ENCODE measurements around the gene OR8J1.
"Not testable (repeated sequence)": the region's sequence is repeated elsewhere in the genome, so short reads cannot be mapped to it uniquely, and the experiment has no call there.

Gene OR8J1, protein sequence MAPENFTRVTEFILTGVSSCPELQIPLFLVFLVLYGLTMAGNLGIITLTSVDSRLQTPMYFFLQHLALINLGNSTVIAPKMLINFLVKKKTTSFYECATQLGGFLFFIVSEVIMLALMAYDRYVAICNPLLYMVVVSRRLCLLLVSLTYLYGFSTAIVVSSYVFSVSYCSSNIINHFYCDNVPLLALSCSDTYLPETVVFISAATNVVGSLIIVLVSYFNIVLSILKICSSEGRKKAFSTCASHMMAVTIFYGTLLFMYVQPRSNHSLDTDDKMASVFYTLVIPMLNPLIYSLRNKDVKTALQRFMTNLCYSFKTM

DNA sequence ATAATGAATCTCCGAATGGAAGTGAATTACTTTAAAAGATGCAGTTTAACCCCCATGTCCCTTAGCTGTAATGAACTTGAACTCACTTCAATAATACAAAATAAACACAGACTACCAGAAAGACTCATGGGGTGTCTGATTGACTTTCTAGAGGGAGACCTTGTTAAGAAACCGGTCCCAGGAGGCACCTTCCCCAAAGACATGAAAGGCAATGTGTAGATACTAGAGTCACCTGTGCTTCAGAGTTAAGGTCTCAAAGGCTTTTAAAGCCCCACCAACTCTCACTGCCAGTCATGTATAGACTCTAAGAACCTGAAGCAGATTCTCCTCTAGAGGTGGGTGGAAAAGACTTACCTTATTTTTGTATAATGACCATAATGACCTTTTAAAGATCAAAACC is at the start of gene OR8J1:
TSS of gene OR8J1 (plus strand) at position 301 of the 400 bp plus-strand sequence. CDS start 5,956 bp downstream, outside the sequence.
- no peak for DNase-seq

DNA sequence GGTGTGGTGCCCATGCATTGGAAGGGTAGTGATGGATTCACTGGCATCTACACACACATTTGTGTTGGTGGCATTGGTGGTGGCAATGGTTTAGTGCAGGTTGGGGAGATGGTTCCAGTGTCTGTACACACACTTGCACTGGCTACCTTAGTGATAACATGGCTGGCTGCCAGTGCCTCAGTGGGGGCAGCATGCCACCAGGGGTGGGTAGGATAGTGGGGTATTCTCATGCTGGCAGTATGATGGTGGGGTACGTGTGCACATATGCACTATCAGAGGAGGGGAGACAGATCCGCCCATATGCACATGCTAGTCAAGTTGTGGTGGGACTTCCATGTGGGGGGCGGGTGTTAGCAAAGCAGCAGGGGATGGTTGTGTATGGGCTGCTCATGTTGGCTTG is 46.3 kb upstream of the OR8J1 start:
- no peak for DNase-seq

DNA sequence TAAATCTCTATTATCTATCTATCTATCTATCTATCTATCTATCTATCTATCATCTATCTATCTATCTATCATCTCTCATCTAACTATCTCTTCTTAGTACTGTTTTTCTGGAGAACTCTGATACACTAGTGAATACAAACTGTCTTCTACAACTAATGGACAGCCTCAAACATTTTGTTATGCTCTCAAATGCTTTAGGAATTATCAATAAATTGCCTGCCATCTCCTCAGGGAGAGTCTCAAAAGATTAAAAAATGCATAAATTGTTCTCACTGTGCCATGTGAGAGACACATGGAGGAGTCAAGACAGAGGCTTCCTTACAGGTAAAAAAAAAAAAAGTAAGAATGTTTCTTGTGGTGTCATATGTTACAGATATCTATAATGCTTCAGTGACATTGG is 39.2 kb upstream of the OR8J1 start, which contains the start of gene OR8K3:
TSS of gene OR8K3 (plus strand) at position 301 of the 400 bp plus-strand sequence. CDS start 3,163 bp downstream, outside the sequence.
- no peak for DNase-seq

DNA sequence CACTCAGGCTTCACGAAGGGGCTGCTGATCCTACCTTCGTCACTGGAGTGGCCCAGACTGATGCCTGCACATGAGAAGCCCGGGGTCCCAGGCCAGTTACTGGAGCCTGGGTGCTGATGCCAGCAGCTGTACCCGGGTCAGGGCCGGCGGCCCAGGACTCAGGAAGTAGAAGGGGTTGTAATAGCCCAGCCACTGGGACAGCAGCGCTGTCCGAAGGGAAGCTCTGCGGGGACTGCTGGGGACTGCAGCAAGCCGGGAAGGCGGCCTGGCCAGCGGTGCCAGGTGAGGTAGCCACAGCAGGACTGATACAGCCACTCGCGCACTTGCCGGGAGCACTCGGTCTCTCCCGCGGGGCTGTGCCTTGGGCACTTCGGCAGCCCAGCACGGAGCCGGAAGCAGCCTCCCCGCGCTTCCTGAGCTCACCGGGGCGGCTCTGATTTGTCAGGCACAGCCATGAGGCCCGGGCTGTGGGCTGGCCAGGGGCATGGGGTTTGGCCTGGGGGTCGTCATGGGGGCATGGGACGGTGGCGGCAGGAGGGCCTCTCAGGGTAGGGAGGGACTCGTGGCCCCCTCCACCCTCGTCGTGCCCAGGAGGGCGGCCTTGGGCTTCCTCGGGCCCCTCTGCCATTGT is 22.1 kb upstream of the OR8J1 start:
- no peak for DNase-seq

DNA sequence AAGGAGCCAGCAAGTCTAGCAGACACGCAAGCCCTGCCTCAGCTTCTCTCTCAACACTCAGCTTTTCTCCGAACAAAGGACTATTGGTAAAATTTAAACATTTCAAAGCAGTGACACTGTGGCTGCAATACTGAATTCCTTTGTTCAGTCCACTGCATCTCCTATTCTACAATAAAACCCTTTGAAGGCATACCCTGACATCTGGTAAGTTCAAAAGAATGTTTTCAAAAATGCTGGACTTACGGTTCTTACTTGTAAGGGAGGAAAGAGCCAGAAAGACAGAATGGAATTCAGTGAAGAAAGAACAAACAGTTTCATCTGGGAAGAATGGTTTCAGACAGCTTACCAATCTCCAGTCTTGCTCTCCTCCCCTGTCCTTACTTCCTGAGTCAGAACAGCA is 20.9 kb upstream of the OR8J1 start:
- DNase-seq: no peak

DNA sequence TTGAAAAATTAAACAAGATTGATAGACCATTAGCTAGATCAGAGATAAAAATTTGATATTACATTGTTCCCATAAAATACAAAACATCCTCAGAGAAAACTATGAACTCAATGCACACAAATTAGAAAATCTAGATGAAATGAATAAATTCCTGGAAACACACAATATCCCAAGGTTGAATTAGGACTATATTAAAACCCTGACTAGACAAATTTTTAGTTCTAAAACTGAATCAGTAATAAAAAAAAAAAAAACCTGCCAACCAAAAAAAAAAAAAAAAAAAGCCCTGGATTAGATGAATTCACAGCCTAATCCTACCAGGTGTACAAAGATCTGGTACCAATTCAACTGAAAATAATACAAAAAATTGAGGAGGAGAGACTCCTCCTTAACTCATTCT is 13.8 kb upstream of the OR8J1 start:
- no peak for DNase-seq

DNA sequence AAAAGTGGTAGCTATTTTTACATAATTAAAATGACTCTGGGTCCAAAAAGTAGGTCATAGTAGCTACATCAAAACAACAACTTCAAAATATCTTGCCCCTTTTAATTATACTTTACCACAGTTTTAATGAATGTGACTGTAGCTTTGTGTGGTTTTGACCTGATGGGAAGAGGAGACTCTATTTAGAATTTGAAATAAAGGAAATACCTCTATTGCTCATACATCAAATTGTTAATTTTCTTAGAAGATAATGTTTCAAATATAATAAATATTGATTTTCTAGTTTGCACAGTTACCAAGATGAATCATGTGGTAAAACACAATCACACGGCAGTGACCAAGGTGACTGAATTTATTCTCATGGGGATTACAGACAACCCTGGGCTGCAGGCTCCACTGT is 8.4 kb upstream of the OR8J1 start, which contains the start of gene OR8K1:
TSS of gene OR8K1 (plus strand) at position 301 of the 400 bp plus-strand sequence. CDS start at position 301, 0 bp downstream.
- DNase-seq: no peak

DNA sequence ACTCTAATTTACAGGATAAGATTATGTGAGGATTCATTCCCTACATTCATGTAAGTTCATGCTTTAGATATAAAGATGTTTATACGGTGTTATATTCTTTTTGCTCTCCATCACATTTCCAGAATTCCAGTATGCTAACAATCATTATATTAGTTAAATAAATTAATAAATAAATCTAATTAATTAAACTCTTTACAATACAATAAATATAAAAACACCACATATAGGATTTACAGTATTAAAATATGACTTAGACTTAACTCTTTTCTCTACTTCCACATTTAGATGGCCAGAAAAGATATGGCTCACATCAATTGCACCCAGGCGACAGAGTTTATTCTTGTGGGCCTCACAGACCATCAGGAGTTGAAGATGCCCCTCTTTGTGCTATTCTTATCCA is 21.2 kb downstream of the OR8J1 start, which contains the start of gene OR8U1:
TSS of gene OR8U1 (plus strand) at position 301 of the 400 bp plus-strand sequence. CDS start at position 301, 0 bp downstream.
- no peak for DNase-seq

DNA sequence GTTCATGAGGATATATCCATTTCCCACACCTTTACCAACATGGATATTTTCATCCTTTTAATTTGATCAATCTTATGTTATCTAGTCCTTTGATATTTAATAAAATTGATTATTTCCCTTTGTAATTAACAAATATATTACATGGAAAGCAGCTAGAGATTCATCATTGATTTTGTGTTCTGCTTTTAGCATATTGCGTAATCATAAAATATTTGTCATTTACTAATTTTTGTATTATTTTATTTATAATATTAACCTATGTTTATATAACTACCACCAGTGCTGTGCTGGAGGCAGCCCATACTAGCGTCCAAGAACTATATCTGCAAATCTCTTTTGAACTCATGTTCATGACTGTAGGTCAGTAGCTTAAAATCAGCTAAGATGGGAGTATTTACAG is 26.0 kb downstream of the OR8J1 start:
- no peak for DNase-seq

DNA sequence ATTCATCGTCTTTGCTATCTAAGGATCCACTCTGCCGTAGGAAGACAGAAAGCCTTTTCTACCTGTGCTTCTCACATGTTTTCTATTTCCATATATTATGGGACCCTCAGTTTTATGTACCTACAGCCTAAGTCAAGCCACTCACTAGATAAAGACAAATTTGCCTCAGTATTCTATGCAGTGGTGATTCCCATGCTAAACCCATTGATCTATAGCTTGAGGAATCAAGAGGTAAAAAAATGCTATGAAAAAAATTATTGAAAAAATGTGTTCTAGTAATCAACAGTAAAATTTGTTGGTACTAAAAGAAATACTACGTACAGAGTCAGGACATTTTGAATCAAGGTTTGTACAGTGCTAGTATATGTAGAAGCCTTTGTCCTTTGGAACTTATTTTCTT is 40.3 kb downstream of the OR8J1 start:
- no peak for DNase-seq

DNA sequence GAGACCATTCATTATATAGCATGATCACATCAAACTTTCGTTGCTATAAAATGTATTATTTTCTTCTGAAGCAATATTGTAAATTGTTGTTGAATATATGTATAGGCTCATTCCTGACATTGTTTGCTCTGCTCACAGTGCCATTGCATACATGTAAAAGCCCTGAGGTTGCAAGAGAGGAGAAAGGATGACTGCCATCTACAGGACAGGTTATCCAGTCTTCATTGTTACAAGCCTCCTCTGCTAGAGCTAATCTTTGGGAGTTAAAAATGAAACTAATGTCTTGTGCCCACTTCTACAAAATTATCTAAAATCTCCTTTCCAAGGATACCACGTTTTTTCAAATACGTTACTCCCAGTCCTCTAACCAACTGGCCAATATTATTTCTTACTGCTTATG is 42.0 kb downstream of the OR8J1 start:
- DNase-seq: no peak

DNA sequence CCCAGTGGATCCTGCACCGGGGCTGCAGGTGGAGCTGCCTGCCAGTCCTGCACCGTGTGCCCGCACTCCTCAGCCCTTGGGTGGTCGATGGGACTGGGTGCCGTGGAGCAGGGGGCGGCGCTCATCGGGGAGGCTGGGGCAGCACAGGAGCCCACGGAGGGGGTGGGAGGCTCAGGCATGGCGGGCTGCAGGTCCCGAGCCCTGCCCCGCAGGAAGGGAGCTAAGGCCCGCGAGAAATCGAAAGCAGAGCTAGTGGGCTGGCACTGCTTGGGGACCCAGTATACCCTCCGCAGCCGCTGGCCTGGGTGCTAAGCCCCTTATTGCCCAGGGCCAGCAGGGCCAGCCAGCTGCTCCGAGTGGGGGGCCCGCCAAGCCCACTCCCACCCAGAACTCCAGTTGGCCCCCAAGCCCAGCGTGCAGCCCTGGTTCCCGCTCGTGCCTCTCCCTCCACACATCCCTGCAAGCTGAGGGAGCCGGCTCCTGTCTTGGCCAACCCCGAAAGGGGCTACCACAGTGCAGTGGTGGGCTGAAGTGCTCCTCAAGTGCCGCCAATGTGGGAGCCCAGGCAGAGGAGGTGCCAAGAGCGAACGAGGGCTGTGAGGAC is 47.9 kb downstream of the OR8J1 start:
- not testable (repeated sequence) for DNase-seq

DNA sequence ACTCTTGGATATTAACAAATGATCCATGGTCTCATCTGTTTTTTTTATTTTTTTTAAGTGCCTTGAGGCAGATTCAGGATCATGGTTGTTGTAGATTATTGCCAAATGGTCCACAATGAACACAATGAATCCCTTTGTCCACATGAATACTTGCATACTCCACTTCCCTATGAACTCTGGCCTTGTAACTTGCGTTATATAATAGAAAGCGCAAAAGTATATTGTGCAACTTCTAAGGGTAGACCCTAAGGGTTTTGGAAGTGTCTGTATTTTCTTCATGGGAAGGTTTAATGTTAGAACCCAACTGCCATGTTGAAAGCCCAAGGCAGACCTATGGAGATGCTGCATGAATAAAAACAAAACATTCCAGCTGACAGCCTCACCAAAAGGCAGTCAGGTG is 50.3 kb downstream of the OR8J1 start:
- DNase-seq: no peak

DNA sequence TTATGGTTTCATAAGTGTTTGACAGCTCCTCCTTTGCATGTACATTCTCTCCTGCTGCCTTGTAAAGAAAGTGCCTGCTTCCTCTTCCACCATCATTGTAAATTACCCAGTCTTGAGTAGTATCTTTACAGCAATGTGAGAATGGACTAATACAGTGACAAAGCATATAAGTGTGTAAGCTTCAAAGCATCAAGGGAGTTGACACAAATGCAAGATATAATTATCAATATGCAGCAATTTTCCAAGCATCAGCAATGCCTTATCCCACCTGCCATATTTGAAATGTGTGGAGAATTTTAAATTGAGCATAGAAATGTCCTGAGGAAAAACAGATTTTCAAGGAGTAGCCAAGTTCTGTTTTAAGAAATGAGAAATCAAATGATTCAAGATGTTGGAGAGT is 56.7 kb downstream of the OR8J1 start:
- DNase-seq: no peak
